ENCODE measurements around the gene TMEM62.

Gene TMEM62

GRCh38 chr15:43199945-43200488 is 66.6 kb downstream of the TMEM62 start:
- Histone ChIP-seq H3K36me3 (ENCODE audit: insufficient read depth, low read length) (no peaks in the 10 kb centered on the region; the same call in 1 of the 2 replicates), H3K9me3 (ENCODE audit: control insufficient read depth, insufficient read depth, low read length) (no peaks in the 10 kb centered on the region; the same call in 1 of the 2 replicates), H3K9ac (ENCODE audit: low read depth, low read length) (no peak overlapping the region), H3K4me1 (ENCODE audit: insufficient read depth, low read length) (no peaks in the 10 kb centered on the region; the same call in 1 of the 2 replicates)

- no peaks in the 10 kb centered on the region; the same call in 1 of the 2 replicates for H3K4me1 ChIP-seq (ENCODE audit: insufficient read depth, low read length)
- H3K36me3 ChIP-seq (ENCODE audit: insufficient read depth, low read length), result no peaks in the 10 kb centered on the region
- no peak overlapping the region for H3K9ac ChIP-seq (ENCODE audit: low read depth, low read length)
- H3K9me3 ChIP-seq (ENCODE audit: control insufficient read depth, insufficient read depth, low read length), result no peaks in the 10 kb centered on the region
Observed at GRCh38 chr15:43204016-43204901, 70.9 kb downstream of the TMEM62 start.

- Histone ChIP-seq H3K9me3 (ENCODE audit: control insufficient read depth, insufficient read depth, low read length) (no peaks in the 10 kb centered on the region), H3K36me3 (ENCODE audit: insufficient read depth, low read length) (no peaks in the 10 kb centered on the region), H3K9ac (ENCODE audit: low read depth, low read length) (no peak overlapping the region), H3K4me1 (ENCODE audit: insufficient read depth, low read length) (no peaks in the 10 kb centered on the region; the same call in 1 of the 2 replicates)
Observed at GRCh38 chr15:43206054-43206453, 72.7 kb downstream of the TMEM62 start.

GRCh38 chr15:43207024-43207423 is 73.6 kb downstream of the TMEM62 start:
- Histone ChIP-seq H3K9ac (ENCODE audit: low read depth, low read length) (no peak overlapping the region), H3K9me3 (ENCODE audit: control insufficient read depth, insufficient read depth, low read length) (no peaks in the 10 kb centered on the region), H3K36me3 (ENCODE audit: insufficient read depth, low read length) (no peaks in the 10 kb centered on the region), H3K4me1 (ENCODE audit: insufficient read depth, low read length) (no peaks in the 10 kb centered on the region; the same call in 1 of the 2 replicates)

- no peak overlapping the region for H3K9ac ChIP-seq (ENCODE audit: low read depth, low read length)
- no peaks in the 10 kb centered on the region for H3K36me3 ChIP-seq (ENCODE audit: insufficient read depth, low read length)
- no peaks in the 10 kb centered on the region for H3K9me3 ChIP-seq (ENCODE audit: control insufficient read depth, insufficient read depth, low read length)
- H3K4me1 ChIP-seq (ENCODE audit: insufficient read depth, low read length), result no peaks in the 10 kb centered on the region; the same call in 1 of the 2 replicates
Observed at GRCh38 chr15:43208052-43209002, 74.9 kb downstream of the TMEM62 start.

- H3K9me3 ChIP-seq (ENCODE audit: control insufficient read depth, insufficient read depth, low read length), result no peaks in the 10 kb centered on the region
- no peaks in the 10 kb centered on the region for H3K36me3 ChIP-seq (ENCODE audit: insufficient read depth, low read length)
- no peak overlapping the region for H3K9ac ChIP-seq (ENCODE audit: low read depth, low read length)
- H3K4me1 ChIP-seq (ENCODE audit: insufficient read depth, low read length), result no peaks in the 10 kb centered on the region; the same call in 1 of the 2 replicates
Observed at GRCh38 chr15:43209059-43209824, 75.9 kb downstream of the TMEM62 start.

GRCh38 chr15:43210172-43210745 is 76.9 kb downstream of the TMEM62 start:
- Histone ChIP-seq H3K36me3 (ENCODE audit: insufficient read depth, low read length) (no peaks in the 10 kb centered on the region), H3K4me1 (ENCODE audit: insufficient read depth, low read length) (no peaks in the 10 kb centered on the region), H3K9ac (ENCODE audit: low read depth, low read length) (no peak overlapping the region), H3K9me3 (ENCODE audit: control insufficient read depth, insufficient read depth, low read length) (no peaks in the 10 kb centered on the region)

- Histone ChIP-seq H3K9ac (ENCODE audit: low read depth, low read length) (no peak overlapping the region), H3K36me3 (ENCODE audit: insufficient read depth, low read length) (no peaks in the 10 kb centered on the region), H3K4me1 (ENCODE audit: insufficient read depth, low read length) (no peaks in the 10 kb centered on the region), H3K9me3 (ENCODE audit: control insufficient read depth, insufficient read depth, low read length) (no peaks in the 10 kb centered on the region)
Observed at GRCh38 chr15:43210807-43211206, 77.4 kb downstream of the TMEM62 start.

- H3K36me3 ChIP-seq (ENCODE audit: insufficient read depth, low read length), result no peaks in the 10 kb centered on the region
- no peak overlapping the region for H3K9ac ChIP-seq (ENCODE audit: low read depth, low read length)
- H3K9me3 ChIP-seq (ENCODE audit: control insufficient read depth, insufficient read depth, low read length), result no peaks in the 10 kb centered on the region
- H3K4me1 ChIP-seq (ENCODE audit: insufficient read depth, low read length), result no peaks in the 10 kb centered on the region
Observed at GRCh38 chr15:43211224-43211735, 77.9 kb downstream of the TMEM62 start.

- H3K4me1 ChIP-seq (ENCODE audit: insufficient read depth, low read length), result no peaks in the 10 kb centered on the region
- no peak overlapping the region for H3K9ac ChIP-seq (ENCODE audit: low read depth, low read length)
- H3K9me3 ChIP-seq (ENCODE audit: control insufficient read depth, insufficient read depth, low read length), result no peaks in the 10 kb centered on the region
- H3K36me3 ChIP-seq (ENCODE audit: insufficient read depth, low read length), result no peaks in the 10 kb centered on the region
Observed at GRCh38 chr15:43212299-43212698, 78.9 kb downstream of the TMEM62 start.

GRCh38 chr15:43212951-43213350 is 79.6 kb downstream of the TMEM62 start:
- Histone ChIP-seq H3K4me1 (ENCODE audit: insufficient read depth, low read length) (no peaks in the 10 kb centered on the region), H3K9me3 (ENCODE audit: control insufficient read depth, insufficient read depth, low read length) (no peaks in the 10 kb centered on the region), H3K9ac (ENCODE audit: low read depth, low read length) (no peak overlapping the region), H3K36me3 (ENCODE audit: insufficient read depth, low read length) (no peaks in the 10 kb centered on the region)

GRCh38 chr15:43213466-43213865 is 80.1 kb downstream of the TMEM62 start:
- no peak overlapping the region for H3K9ac ChIP-seq (ENCODE audit: low read depth, low read length)

GRCh38 chr15:43214169-43214568 is 80.8 kb downstream of the TMEM62 start:
- Histone ChIP-seq H3K36me3 (ENCODE audit: insufficient read depth, low read length) (no peaks in the 10 kb centered on the region), H3K9me3 (ENCODE audit: control insufficient read depth, insufficient read depth, low read length) (no peaks in the 10 kb centered on the region), H3K4me1 (ENCODE audit: insufficient read depth, low read length) (no peaks in the 10 kb centered on the region), H3K9ac (ENCODE audit: low read depth, low read length) (no peak overlapping the region)

More at GRCh38 chr15:43213466-43213865, 80.1 kb downstream of the TMEM62 start:
- Histone ChIP-seq H3K36me3 (ENCODE audit: insufficient read depth, low read length) (no peaks in the 10 kb centered on the region), H3K9me3 (ENCODE audit: control insufficient read depth, insufficient read depth, low read length) (no peaks in the 10 kb centered on the region), H3K4me1 (ENCODE audit: insufficient read depth, low read length) (no peaks in the 10 kb centered on the region)
